HepG2 (cell line): ENCODE data around the gene LARP1. TPM values are rescaled to one million over a fixed set of nuclear protein-coding genes. Genes with fewer than 3 reads are reported as not detected.

Experiments used
- ARID3A ChIP-seq: IDR thresholded peaks from 2 replicates; pipeline ENCODE4 v1.6.1; 2012; ENCODE audit warnings: low read depth, low read length, improper control_type of control experiment
- ATF6 ChIP-seq: sonication (generic); formaldehyde crosslinking; conservative IDR thresholded peaks from 2 replicates; pipeline ENCODE4 v1.4.0; 2020; ENCODE audit warnings: missing genetic modification reagents
- DRAP1 ChIP-seq: IDR thresholded peaks from 2 replicates; pipeline ENCODE4 v1.6.1; 2016; ENCODE audit warnings: missing genetic modification reagents, missing compliant biosample characterization
- FOXK2 ChIP-seq: fragments of 450-650 bp; IDR thresholded peaks from 2 replicates; pipeline ENCODE4 v1.6.1; 2016
- HNF1B ChIP-seq: sonication (generic); formaldehyde crosslinking; IDR thresholded peaks from 2 replicates; pipeline ENCODE4 v1.5.1; 2020; ENCODE audit warnings: mild to moderate bottlenecking, moderate library complexity, missing genetic modification reagents
- JUNB ChIP-seq: sonication (generic); formaldehyde crosslinking; IDR thresholded peaks from 2 replicates; pipeline ENCODE4 v1.8.0; 2022; ENCODE audit warnings: missing genetic modification reagents, mild to moderate bottlenecking, borderline replicate concordance
- KLF13 ChIP-seq: sonication (generic); formaldehyde crosslinking; IDR thresholded peaks from 2 replicates; pipeline ENCODE4 v1.4.0; 2020; ENCODE audit warnings: mild to moderate bottlenecking, missing genetic modification reagents
- MED13 ChIP-seq: sonication (generic); formaldehyde crosslinking; IDR thresholded peaks from 2 replicates; pipeline ENCODE4 v1.5.0; 2020; ENCODE audit warnings: missing genetic modification reagents
- NCOR1 ChIP-seq: fragments of 200-600 bp; sonication (generic); IDR thresholded peaks from 2 replicates; pipeline ENCODE4 v1.7.0; 2017; ENCODE audit warnings: antibody characterized with exemption, low read length, borderline replicate concordance
- PPARG ChIP-seq: conservative IDR thresholded peaks from 2 replicates; pipeline ENCODE4 v1.6.1; 2016; ENCODE audit warnings: missing biosample characterization, missing genetic modification reagents
- TERF1 ChIP-seq: sonication (generic); formaldehyde crosslinking; IDR thresholded peaks from 2 replicates; pipeline ENCODE4 v1.8.0; 2022; ENCODE audit warnings: mild to moderate bottlenecking, missing genetic modification reagents, moderate library complexity
- TGIF2 ChIP-seq: IDR thresholded peaks from 2 replicates; pipeline ENCODE4 v1.6.1; 2016; ENCODE audit warnings: control low read depth, missing compliant biosample characterization
- USF2 ChIP-seq, 2 experiments: sonication (generic) in 1 of 2; formaldehyde crosslinking in 1 of 2; IDR thresholded peaks; 2 replicates each; pipeline versions ENCODE4 v1.5.1 to v1.6.1; 2011 to 2020; ENCODE audit warnings: borderline replicate concordance in 1 of 2, low read depth in 1 of 2, low read length in 1 of 2, mild to moderate bottlenecking in 1 of 2, missing genetic modification reagents in 1 of 2, moderate library complexity in 1 of 2
- ZMYM3 ChIP-seq: sonication (generic); formaldehyde crosslinking; IDR thresholded peaks from 2 replicates; pipeline ENCODE4 v1.5.1; 2020; ENCODE audit warnings: mild to moderate bottlenecking, missing genetic modification reagents
- ZNF543 ChIP-seq: sonication (generic); formaldehyde crosslinking; IDR thresholded peaks from 2 replicates; pipeline ENCODE4 v1.4.0; 2020; ENCODE audit warnings: mild to moderate bottlenecking, missing genetic modification reagents
- ZNF597 ChIP-seq: sonication (generic); formaldehyde crosslinking; IDR thresholded peaks from 2 replicates; pipeline ENCODE4 v1.5.0; 2020; ENCODE audit warnings: missing genetic modification reagents
- ZNF816 ChIP-seq: sonication (generic); formaldehyde crosslinking; IDR thresholded peaks from 2 replicates; pipeline ENCODE4 v1.8.0; 2022; ENCODE audit warnings: missing genetic modification reagents, mild to moderate bottlenecking, borderline replicate concordance
- polyA plus RNA-seq, 8 experiments: library from polyadenylated mRNA; depleted of rRNA in 3 of 8; stranded (reverse) in 7 of 8; unstranded in 1 of 8; fragments of >200 nt; fragmentation: Illumina TruSeq in 4 of 8; extraction: Trizol in 4 of 8; gene quantifications; 2 replicates each; pipeline versions ENCODE4 v1.2.1 to v1.2.3, GENCODE V29; 2011 to 2016; ENCODE audit warnings: low read depth in 4 of 8, missing spikeins in 1 of 8, mixed read lengths in 1 of 8; ENCODE audit not compliant: insufficient read depth in 1 of 8
- total RNA-seq, 5 experiments: library from RNA; depleted of rRNA; stranded (reverse); fragments of >200 nt; fragmentation: Illumina TruSeq; extraction: Trizol; gene quantifications; 2 replicates each; pipeline ENCODE4 v1.2.3, GENCODE V29; 2016; ENCODE audit warnings: low read depth in 1 of 5

LARP1 gene
- total and polyA plus RNA-seq, 2 of the 13 experiments (the other 11 are each of a cell fraction or from before 2014, with no cell fraction given), result 45.2 to 61.4 TPM

GRCh38 chr5:154842689-154843530 lies 87.7 kb downstream of the LARP1 start (continued):
- TF ChIP-seq USF2 (IDR thresholded peaks at IDR 0.05; ENCODE audit: low read depth, low read length) (no peak), USF2 (CRISPR knock-in tag; IDR thresholded peaks at IDR 0.05; ENCODE audit: borderline replicate concordance) (no peak), MED13 (CRISPR knock-in tag) (peak; percentile 11; the same call in 1 of the 2 replicates), DRAP1 (CRISPR knock-in tag) (peak; percentile 43; the same call in 1 of the 2 replicates), FOXK2 (no peak), ZNF816 (CRISPR knock-in tag) (0 out of 2 replicates have a peak, but pooled peaks have one; percentile 58), ZMYM3 (CRISPR knock-in tag) (peak; percentile 44; the same call in 1 of the 2 replicates), TERF1 (CRISPR knock-in tag) (no peak), ZNF597 (no peak), HNF1B (CRISPR knock-in tag) (peak; percentile 57; the same call in 1 of the 2 replicates), NCOR1 (peak; percentile 25; the same call in 1 of the 2 replicates), ZNF543 (CRISPR knock-in tag) (no peak), TGIF2 (CRISPR knock-in tag) (peak; percentile 78), PPARG (CRISPR knock-in tag) (peak; percentile 81), ATF6 (CRISPR knock-in tag) (no peak), JUNB (CRISPR knock-in tag) (0 out of 2 replicates have a peak, but pooled peaks have one; percentile 22), ARID3A (no peak), KLF13 (CRISPR knock-in tag) (no peak)
